ENCODE results near the gene CARD16.

CARD16 gene

DNA sequence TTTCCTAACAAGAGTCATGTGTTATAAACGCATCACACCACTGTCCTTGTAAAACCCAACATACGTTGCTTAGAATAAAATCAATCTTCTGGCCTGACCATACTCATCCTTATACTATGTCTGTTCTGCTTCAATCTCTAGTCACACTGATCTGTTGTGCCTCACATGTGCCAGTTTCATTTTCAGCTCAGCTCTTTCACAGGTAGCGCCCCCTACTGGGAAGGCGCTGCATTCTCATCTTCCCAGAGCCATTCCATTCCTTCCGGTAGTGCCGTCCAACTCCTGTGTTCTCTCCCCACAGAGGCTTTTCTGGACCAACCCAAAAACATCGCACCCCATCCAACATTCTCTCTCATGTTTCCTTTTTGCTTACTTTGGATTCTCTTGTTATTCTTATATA, 44.3 kb downstream of the CARD16 start:
- no peak for ATAC-seq
- TF ChIP-seq, protein P1, sequence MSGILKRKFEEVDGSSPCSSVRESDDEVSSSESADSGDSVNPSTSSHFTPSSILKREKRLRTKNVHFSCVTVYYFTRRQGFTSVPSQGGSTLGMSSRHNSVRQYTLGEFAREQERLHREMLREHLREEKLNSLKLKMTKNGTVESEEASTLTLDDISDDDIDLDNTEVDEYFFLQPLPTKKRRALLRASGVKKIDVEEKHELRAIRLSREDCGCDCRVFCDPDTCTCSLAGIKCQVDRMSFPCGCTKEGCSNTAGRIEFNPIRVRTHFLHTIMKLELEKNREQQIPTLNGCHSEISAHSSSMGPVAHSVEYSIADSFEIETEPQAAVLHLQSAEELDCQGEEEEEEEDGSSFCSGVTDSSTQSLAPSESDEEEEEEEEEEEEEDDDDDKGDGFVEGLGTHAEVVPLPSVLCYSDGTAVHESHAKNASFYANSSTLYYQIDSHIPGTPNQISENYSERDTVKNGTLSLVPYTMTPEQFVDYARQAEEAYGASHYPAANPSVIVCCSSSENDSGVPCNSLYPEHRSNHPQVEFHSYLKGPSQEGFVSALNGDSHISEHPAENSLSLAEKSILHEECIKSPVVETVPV (CRISPR knock-in tag; IDR thresholded peaks at IDR 0.05): no peak
- TF ChIP-seq ESRRG (CRISPR knock-in tag; IDR thresholded peaks at IDR 0.05): no peak
- no peak for TF ChIP-seq RARB (CRISPR knock-in tag; IDR thresholded peaks at IDR 0.05)
- no peak for TF ChIP-seq ARNTL (CRISPR knock-in tag; IDR thresholded peaks at IDR 0.05; ENCODE audit: borderline replicate concordance, low read depth)
- no peak for TF ChIP-seq TCF4 (CRISPR knock-in tag; IDR thresholded peaks at IDR 0.05; ENCODE audit: borderline replicate concordance)
- no peak for TF ChIP-seq ZC3H10 (CRISPR knock-in tag; IDR thresholded peaks at IDR 0.05)
- TF ChIP-seq ZFP3 (CRISPR knock-in tag; IDR thresholded peaks at IDR 0.05): no peak
- no peak for TF ChIP-seq TOX (CRISPR knock-in tag; IDR thresholded peaks at IDR 0.05; ENCODE audit: borderline replicate concordance)
- no peak for TF ChIP-seq ZNF565 (CRISPR knock-in tag; conservative IDR thresholded peaks at IDR 0.05; ENCODE audit: low read depth)
- no peak for TF ChIP-seq ZNF8 (CRISPR knock-in tag; IDR thresholded peaks at IDR 0.05)

DNA sequence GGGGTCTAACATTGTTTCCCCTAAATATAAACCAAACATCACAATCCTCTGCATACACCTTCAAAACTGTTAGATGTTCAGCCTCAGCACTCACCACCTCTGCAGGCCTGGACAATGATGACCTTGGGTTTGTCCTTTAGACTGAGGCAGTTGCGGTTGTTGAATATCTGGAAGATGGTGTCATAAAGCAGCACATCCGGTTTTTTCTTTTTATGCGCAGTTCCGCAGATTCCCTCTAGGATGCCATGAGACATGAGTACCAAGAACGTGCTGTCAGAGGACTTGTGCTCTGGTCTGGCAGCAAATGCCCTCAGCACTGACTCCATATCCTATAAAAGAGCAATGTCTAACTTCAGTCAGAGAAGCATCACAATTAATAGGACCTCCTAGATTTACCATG, 45.0 kb downstream of the CARD16 start:
- TF ChIP-seq ARNTL (CRISPR knock-in tag; IDR thresholded peaks at IDR 0.05; ENCODE audit: borderline replicate concordance, low read depth) (no peak), RARB (CRISPR knock-in tag; IDR thresholded peaks at IDR 0.05) (no peak), ISL1 (CRISPR knock-in tag; IDR thresholded peaks at IDR 0.05) (no peak), TCF4 (CRISPR knock-in tag; IDR thresholded peaks at IDR 0.05; ENCODE audit: borderline replicate concordance) (no peak), ZNF565 (CRISPR knock-in tag; conservative IDR thresholded peaks at IDR 0.05; ENCODE audit: low read depth) (no peak), ZC3H10 (CRISPR knock-in tag; IDR thresholded peaks at IDR 0.05) (no peak), ZFP30 (CRISPR knock-in tag; IDR thresholded peaks at IDR 0.05) (no peak)
- TF ChIP-seq, protein P2, sequence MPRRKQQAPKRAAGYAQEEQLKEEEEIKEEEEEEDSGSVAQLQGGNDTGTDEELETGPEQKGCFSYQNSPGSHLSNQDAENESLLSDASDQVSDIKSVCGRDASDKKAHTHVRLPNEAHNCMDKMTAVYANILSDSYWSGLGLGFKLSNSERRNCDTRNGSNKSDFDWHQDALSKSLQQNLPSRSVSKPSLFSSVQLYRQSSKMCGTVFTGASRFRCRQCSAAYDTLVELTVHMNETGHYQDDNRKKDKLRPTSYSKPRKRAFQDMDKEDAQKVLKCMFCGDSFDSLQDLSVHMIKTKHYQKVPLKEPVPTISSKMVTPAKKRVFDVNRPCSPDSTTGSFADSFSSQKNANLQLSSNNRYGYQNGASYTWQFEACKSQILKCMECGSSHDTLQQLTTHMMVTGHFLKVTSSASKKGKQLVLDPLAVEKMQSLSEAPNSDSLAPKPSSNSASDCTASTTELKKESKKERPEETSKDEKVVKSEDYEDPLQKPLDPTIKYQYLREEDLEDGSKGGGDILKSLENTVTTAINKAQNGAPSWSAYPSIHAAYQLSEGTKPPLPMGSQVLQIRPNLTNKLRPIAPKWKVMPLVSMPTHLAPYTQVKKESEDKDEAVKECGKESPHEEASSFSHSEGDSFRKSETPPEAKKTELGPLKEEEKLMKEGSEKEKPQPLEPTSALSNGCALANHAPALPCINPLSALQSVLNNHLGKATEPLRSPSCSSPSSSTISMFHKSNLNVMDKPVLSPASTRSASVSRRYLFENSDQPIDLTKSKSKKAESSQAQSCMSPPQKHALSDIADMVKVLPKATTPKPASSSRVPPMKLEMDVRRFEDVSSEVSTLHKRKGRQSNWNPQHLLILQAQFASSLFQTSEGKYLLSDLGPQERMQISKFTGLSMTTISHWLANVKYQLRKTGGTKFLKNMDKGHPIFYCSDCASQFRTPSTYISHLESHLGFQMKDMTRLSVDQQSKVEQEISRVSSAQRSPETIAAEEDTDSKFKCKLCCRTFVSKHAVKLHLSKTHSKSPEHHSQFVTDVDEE (CRISPR knock-in tag; IDR thresholded peaks at IDR 0.05): no peak
- TF ChIP-seq, protein P1 (CRISPR knock-in tag; IDR thresholded peaks at IDR 0.05): no peak
- TF ChIP-seq, protein P3, sequence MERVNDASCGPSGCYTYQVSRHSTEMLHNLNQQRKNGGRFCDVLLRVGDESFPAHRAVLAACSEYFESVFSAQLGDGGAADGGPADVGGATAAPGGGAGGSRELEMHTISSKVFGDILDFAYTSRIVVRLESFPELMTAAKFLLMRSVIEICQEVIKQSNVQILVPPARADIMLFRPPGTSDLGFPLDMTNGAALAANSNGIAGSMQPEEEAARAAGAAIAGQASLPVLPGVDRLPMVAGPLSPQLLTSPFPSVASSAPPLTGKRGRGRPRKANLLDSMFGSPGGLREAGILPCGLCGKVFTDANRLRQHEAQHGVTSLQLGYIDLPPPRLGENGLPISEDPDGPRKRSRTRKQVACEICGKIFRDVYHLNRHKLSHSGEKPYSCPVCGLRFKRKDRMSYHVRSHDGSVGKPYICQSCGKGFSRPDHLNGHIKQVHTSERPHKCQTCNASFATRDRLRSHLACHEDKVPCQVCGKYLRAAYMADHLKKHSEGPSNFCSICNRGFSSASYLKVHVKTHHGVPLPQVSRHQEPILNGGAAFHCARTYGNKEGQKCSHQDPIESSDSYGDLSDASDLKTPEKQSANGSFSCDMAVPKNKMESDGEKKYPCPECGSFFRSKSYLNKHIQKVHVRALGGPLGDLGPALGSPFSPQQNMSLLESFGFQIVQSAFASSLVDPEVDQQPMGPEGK (CRISPR knock-in tag; IDR thresholded peaks at IDR 0.05; ENCODE audit: borderline replicate concordance): no peak
- no peak for ATAC-seq

DNA sequence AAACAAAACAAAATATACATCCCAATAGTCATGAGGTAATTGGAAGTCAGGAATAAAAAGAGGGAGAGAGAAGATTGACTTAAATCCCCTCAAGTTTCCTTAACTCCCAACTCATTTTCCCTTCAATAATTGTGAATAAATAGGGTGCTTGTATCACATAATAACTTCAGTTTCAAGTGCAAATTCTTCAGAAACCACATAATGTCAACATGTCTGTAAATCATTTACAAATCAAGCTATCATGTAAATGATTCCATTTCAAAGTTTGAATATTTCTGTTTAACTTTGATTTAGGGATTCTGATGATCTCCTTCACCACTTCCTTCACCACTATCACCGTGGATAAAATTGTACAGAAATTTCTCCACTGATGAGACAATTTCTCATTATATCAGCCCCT, 45.4 kb downstream of the CARD16 start:
- no peak for TF ChIP-seq ARNTL (CRISPR knock-in tag; IDR thresholded peaks at IDR 0.05; ENCODE audit: borderline replicate concordance, low read depth)
- no peak for TF ChIP-seq CSDC2 (CRISPR knock-in tag; IDR thresholded peaks at IDR 0.05)
- TF ChIP-seq ZFP3 (CRISPR knock-in tag; IDR thresholded peaks at IDR 0.05): no peak
- TF ChIP-seq, protein P3 (CRISPR knock-in tag; IDR thresholded peaks at IDR 0.05; ENCODE audit: borderline replicate concordance): no peak

DNA sequence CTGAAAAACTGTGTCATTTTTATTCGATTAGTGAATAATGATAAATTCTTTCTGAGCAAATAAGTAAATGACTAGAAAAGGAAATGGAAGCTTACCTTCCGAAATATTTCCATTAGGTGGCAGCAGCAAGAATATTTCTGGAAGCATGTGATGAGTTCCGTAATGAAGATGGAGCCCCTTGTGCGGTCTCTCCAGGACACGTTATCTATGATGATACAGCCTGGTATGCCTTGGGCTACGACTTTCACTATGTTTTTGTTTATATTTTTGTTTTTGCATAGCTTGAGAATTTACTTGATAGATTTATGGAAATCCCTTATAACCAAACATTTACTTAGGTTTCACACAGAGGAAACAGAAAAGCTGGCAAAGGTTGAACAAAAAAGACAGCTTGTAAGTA, 47.8 kb downstream of the CARD16 start:
- no peak for ATAC-seq
- TF ChIP-seq, protein P4, sequence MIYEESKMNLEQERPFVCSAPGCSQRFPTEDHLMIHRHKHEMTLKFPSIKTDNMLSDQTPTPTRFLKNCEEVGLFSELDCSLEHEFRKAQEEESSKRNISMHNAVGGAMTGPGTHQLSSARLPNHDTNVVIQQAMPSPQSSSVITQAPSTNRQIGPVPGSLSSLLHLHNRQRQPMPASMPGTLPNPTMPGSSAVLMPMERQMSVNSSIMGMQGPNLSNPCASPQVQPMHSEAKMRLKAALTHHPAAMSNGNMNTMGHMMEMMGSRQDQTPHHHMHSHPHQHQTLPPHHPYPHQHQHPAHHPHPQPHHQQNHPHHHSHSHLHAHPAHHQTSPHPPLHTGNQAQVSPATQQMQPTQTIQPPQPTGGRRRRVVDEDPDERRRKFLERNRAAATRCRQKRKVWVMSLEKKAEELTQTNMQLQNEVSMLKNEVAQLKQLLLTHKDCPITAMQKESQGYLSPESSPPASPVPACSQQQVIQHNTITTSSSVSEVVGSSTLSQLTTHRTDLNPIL (CRISPR knock-in tag; IDR thresholded peaks at IDR 0.05; ENCODE audit: low read depth): no peak
- TF ChIP-seq RARB (CRISPR knock-in tag; IDR thresholded peaks at IDR 0.05) (no peak), ZC3H10 (CRISPR knock-in tag; IDR thresholded peaks at IDR 0.05) (no peak), ZFP30 (CRISPR knock-in tag; IDR thresholded peaks at IDR 0.05) (no peak), SNAI2 (CRISPR knock-in tag; IDR thresholded peaks at IDR 0.05) (no peak), ZFP3 (CRISPR knock-in tag; IDR thresholded peaks at IDR 0.05) (no peak)

More for the DNA sequence above, 45.4 kb downstream of the CARD16 start:
- ATAC-seq: no peak

Data from SK-N-SH treated with all-trans-retinoic acid at 6 μM for 48 hours (cell line).